GM18870 (cell line): ENCODE results near the gene FIZ1.
"Not testable (repeated sequence)": the region's sequence is repeated elsewhere in the genome, so short reads cannot be mapped to it uniquely, and the experiment has no call there.

Source experiments
- ATAC-seq: cut with Tn5 transposase; IDR thresholded peaks from one replicate; pipeline ENCODE4 v1.9.1; 2021; ENCODE audit warnings: moderate library complexity; ENCODE audit not compliant: unreplicated experiment

Gene FIZ1

DNA sequence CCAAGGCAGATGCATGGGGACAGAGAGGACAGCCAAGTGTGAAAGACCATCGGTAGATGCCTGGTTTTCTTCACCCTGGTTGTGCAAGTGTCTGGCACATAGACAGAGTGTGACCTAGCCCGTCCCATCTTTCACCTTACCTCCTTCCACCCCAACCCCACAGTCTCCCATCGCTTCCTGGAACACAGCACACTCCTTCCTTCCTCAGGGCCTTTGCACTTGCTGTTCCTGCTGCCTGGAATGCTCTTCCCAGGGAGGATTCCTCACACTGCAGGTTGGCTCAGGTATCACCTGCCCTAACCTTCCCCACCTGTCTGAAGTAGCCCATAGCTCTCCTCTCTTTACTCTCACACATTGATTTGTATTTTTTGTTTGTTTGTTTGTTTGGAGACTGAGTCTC, 3.0 kb downstream of the FIZ1 start:
- ATAC-seq = no peak

DNA sequence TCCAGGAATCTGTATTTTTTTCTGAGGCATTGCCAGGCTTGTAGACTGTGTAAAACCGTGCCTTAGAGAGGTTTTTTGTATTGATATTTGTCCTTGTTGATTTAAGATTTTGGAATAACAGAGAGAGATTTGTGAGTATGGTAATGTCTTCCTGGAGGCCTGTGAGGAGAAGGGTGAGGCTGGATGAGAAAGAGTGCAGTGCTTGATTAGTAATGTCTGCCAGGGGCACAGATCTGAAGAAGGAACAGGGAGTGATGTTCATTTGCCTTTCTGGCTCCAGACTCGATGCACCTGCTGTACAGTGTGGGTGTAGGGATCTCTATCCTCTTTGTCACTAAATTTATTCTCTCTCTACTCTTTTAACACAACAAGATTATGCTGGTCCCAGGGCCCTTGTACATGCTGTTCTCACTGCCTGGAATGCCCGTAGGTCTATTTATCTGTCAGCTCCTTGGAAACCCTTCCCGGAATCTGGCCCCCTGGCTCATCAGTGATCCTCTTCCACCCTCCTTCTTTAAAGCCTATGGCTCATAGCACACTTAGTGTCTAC, 4.2 kb downstream of the FIZ1 start:
- ATAC-seq = no peak

DNA sequence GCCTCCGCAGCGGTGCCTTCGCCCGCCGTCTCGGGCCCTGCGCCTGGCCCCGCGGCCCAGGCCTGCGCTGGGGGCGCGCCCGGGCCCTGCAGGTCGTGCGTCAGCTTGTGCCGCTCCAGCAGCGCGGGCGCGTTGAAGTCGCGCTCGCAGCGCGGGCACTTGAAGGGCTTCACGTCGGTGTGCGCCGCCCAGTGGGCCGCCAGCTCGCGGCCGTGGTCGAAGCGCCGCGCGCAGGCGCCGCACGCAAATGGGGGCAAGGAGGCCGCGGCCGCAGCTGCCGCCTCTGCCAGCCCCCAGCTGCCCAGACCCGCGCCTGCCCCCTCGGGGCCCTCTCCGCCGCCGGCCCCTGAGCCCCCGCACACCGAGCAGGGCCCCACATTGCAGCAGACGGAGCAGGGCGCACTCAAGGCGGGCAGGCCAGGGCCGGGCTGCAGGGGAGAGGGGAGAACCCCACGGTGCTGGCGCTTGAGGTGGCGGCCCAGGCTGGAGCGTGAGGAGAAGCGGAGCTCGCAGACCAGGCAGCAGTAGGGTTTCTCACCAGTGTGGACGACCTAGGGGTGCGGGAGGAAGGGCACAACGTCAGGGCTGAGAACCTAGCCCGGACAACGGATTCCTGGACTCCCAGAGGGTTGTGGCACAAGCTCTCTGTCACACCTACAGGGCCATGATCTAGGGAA, 6.1 kb downstream of the FIZ1 start:
- ATAC-seq = no peak

DNA sequence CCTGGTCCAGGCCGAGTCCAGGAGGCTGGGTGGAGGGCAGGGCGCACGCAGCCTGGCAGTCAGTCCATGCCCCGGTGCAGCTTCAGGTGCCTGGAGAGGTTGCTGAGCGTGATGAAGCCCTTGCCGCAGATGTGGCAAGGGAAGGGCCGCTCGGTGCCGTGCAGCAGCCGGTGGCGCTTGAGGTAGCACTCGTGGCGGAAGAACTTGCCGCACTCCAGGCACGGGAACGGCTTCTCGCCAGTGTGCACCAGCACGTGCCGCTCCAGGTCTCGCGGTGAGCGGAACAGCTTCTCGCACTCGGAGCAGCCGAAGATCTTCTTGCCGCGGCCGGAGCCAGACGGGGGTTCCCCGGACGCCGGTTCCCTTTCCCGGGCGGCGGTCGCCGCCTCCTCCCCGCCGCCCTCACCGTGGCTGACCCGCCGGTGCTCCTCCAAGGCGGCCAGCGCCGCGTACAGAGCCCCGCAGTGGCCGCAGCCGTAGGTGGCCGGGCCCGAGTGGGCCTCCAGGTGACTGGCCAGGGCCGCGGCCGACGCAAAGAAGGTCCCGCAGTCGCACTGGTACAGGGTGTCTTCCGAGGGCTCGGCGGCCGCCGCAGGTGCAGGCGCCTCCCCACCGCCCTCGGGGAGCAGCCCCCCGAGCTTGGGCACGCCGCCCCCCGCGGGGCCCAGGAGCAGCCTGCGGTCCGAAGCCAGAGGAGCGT, 6.8 kb downstream of the FIZ1 start:
- no peak for ATAC-seq

DNA sequence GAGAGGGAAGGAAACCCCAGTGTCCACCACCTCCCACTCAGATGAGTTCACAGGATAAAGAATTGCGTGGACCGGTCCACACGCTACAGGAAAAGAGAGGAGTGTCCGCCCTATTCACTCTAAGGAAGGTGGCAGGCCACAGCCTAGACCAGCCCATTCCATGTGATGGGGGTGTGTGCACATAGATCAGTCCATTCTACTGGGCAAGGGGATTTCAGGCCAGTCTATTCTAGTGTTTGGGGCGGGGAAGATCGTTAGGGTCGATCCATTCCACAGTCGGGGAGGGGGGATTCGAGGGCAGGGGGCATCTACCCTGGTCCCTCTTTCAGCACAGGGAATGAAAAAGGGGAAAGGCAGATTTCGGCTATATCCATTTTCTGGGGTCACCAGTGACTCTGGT, 7.8 kb downstream of the FIZ1 start:
- ATAC-seq = no peak

DNA sequence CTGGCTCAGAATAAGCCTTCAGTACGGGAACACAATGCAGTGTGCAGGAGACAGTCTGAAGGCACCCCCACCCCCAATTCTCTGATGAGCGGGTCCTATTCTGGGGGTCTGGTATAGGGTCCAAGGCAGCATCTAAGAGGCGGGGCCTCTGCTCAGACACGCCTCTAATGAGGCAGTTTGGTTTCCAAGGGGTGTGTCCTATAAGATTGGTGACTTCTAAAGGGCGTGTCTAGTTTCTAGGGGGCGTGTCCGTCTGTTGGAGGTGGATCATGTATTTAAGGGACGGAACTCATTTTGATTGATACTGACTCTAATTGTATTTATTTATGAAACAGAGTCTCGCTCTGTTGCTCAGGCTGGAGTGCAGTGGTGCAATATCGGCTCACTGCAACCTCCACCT, 8.7 kb downstream of the FIZ1 start:
- no peak for ATAC-seq

DNA sequence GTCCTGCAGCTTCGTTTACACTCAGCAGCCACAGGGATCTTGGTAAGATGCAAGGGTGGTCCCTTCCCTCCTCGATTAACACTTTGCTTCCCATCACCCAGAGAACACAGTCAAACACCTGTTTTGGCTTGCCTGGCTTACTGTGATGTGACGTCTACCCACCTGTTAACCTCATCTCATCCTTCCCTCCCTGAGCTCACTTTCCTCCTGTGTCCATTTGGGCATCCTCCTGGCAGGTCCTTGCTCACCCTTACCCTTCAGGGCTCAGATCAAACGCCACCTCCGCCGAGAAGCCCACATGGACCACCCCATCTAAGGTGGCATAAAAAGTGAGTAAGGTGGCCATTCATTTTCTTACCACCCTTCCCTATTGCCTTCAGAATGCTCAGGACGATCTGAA, 9.2 kb downstream of the FIZ1 start:
- ATAC-seq = no peak

DNA sequence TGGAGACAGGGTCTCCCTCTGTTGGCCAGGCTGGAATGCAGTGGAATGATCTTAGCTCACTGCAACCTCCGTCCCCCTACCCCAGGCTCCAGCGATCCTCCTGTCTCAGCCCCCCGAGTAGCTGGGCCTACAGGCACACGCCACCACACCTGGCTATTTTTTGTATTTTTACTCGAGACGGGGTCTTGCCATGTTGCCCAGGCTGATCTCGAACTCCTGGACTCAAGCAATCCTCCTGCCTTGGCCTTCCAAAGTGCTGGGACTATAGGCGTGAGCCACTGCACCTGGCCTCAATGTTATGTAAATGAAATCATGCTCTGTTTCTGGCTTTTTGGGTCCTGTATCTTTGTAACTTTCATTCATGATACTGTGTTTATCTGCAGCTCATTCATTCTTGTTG, 10.6 kb downstream of the FIZ1 start:
- ATAC-seq = no peak

DNA sequence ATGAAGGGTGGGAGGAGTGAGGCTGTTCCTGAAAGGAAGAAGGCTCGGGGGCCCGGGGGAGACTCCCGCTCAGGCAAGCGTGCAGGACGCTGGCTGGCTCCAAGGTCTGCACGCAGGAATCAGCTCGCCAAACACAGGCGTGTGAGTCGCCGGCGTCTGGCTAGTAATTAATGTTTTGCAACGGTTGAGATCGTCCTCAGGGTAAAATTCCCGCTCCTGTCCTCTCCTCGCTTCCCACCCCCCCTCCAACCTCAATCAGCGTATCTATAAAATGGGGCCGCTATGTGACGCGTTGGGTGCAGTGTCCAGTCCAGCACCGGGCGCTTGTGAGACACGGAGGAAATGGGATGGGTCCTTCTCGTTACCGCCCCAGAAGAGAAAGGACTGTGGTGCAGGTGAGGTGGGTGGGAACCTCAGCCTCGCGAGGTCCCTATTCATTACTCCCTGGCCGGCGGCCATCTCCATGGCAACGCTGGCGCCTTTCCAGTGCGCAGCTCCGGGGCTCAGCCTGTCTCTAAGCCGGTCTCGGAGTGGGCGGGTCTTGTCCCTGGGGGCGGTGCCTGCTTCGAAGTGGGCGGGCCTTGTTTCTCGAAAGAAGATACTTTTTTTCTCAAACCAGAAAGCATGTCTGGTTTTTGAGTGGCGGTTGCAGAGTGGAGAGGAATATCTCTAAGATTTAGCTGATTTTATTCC, 12.2 kb downstream of the FIZ1 start:
- ATAC-seq = peak; percentile 57

DNA sequence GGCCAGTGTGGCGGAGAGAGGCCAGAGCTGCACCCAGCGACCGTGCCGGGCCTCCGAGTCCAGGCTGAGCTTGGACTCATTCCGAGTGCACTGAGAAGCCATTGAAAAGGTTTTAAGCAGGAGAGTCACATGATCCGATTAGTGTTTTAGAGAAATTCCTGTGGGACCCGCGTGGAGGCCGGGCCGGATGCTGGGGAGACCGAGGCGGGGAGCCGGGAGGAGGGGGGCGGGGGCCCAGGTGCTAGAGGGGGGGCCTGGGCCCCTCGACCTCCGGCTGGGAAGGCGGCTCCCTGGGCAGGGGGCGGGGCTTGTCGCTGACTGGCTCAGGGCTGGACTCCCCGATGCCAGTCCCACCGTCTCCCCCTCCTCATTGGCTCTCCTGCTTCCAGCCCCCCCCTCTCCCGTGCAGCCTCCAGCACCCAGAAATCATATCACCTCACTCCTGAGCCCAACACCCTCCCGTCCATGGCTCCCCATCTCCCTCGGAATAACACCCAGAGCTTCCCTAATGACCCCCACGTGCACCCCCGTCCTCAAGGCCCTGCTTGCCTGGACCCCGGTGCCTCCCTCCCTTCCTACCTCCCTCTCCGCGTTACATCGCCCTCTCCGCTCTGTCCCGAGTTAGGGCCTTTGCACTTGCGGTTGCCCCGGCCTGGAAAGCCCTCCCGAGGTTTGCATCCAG, 13.5 kb downstream of the FIZ1 start:
- ATAC-seq = no peak

DNA sequence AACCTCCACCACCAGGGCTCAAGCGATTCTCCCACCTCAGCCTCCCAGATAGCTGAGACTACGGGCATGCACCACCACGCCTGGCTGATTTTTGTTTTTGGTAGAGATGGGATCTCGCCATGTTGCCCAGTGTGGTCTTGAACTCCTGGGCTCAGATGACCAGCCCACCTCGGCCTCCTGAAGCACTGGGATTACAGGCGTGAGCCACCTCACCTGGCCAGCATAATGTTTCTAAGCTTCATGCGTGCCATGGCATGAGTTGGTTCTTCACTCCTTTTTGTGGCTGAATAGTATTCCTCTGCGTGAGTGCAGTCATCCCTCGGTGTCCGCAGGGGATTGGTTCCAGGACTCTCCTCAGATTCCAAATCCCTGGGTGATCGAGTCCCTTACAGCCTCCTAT, 14.4 kb downstream of the FIZ1 start:
- no peak for ATAC-seq

DNA sequence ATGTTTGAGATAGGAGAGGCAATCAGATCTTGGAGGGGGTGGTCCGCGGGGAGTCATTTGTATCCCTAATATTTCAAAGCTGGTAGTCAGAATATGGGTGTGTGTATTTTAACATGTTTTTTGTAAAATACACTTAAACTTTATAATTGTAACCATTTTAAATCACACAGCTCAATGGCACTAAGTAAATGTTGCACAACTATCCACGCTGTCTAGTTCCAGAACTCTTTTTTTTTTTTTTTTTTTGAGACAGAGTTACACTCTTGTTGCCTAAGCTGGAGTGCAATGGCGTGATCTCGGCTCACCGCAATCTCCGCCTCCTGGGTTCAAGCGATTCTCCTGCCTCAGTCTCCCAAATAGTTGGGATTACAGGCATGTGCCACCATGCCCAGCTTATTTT, 15.4 kb downstream of the FIZ1 start:
- ATAC-seq = not testable (repeated sequence)

DNA sequence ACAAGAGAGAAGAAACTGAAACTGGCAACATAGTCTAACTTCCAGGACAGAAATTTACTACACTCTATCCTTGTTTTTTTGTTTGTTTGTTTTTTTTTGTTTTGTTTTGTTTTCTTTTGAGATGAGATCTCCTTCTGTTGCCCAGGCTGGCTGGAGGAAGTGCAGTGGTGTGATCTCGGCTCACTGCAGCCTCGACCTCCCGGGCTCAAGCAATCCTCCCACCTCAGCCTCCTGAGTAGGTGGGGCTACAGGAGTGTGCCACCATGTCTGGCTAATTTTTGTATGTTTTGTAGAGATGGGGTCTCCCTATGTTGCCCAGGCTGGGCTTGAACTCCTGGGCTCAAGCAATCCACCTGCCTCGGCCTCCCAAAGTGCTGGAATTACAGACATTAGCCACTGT, 17.0 kb downstream of the FIZ1 start:
- ATAC-seq = not testable (repeated sequence)

DNA sequence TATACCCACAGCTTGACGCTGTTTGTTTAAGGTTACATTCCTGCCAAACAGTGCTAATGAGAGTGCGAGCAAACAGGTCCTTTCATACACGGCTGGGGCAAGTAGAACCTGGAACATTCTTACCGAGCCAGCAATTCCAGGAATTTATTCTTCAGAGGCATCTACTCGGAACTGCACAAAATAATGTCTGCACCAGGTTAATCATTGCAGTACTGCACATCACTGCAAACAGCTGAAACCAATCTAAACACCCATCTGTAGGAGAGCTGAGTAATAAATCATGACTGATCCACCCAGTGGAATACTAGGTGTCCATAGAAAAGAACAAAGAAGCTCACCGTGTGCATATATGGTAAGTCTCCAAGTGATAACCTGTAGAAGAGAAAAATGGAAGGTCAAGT, 17.5 kb downstream of the FIZ1 start:
- ATAC-seq = no peak

DNA sequence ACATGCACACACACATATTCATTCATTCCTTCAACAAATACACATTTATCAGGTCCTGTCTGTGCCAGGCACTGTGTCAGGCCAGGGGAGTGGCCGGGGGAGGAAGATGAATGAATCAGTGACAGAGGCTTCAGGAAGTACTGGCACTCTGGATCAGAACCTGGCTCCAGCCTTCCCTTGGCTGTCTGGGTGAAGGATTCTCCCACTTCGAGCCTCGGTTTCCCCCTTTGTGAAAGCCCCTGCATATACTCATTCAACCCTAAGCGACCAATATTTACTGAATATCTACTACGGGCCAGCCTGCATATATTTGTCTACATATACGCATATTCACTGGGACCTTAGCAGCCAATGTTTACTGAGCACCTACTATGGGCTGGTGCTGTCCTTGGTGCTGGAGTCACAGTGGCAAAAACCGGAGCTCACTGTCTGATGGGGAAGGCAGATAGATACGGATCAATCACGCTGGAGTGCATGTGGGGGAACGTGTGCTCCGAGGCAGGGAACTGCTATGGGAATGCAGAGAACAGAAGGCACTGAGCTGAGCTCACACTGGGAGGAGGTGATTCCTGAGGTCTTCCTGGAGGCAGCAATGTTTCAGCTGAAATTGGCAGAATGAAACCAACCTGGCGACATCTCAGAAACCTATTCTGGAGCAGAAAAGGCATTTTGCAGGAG, 18.0 kb downstream of the FIZ1 start:
- ATAC-seq = no peak

DNA sequence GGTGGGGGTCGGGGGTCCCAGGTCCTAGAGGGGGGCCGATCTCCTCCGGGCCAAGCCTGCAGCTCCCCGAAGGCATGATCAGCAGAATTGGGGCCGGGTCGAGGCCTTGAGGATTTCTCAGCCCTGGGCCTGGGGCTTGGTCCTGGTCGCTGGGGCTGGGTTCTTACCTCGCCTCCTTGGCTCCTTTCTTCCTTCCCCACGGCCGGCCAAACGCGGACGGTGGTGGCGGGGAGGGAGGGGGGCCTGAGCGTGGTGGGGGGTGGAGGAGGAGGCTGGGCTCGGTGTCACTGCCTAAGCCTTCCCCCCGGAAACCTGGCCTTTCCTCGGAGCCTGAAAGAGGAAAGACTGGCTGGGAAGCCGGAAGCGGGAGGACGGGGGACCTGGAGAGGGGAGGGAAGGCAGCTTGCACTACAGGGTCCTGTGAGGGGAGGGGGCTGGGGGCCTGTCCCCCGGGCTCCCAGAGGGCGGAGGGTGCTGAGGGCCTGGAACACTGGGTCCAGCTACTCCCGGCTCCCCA, 18.6 kb downstream of the FIZ1 start, which contains the start of gene ZNF579:
Gene ZNF579, minus strand, starts transcription at position 221 of the 517 bp plus-strand sequence. CDS start 1,209 bp downstream, outside the sequence.
- no peak for ATAC-seq

DNA sequence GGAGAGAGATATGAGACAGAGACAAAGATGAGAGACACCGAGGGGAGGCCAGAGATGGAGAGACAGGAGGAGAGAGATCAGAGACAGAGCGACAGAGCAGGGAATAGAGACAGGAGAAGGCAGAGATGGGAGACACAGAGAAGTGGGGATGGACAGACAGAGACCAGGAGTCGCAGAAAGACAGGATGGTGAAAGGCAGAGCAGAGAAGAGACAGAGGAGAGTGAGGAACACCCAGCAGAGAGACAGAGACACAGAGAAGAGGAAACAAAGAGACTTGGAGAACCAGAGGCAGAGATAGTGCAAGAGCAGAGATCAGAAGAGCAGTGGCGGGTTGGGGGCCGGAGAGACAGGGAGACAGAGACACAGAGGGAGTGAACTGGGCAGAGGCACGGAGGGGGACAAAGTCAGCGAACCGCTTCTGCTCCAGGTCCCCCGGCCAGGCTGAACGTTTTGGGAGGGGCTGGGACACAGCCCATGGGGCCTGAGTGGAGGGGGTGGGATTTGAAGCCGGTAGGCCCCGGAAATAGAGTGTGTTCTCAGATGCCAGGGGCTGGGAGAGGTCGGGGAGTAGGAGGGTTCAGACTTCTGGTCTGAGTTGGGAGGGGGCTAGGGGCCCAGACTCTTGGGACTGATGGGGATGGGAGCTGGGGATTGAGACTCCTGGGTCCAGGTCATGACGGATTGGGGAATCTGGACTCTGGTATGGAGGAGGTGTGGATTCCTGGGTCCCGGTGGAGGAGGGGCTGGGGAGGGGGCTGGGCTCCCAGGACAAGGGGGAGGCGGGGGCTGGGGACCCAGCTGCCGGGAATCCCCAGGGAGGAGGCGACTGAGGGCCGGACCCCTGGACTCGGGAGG, 19.3 kb downstream of the FIZ1 start:
- ATAC-seq = no peak

DNA sequence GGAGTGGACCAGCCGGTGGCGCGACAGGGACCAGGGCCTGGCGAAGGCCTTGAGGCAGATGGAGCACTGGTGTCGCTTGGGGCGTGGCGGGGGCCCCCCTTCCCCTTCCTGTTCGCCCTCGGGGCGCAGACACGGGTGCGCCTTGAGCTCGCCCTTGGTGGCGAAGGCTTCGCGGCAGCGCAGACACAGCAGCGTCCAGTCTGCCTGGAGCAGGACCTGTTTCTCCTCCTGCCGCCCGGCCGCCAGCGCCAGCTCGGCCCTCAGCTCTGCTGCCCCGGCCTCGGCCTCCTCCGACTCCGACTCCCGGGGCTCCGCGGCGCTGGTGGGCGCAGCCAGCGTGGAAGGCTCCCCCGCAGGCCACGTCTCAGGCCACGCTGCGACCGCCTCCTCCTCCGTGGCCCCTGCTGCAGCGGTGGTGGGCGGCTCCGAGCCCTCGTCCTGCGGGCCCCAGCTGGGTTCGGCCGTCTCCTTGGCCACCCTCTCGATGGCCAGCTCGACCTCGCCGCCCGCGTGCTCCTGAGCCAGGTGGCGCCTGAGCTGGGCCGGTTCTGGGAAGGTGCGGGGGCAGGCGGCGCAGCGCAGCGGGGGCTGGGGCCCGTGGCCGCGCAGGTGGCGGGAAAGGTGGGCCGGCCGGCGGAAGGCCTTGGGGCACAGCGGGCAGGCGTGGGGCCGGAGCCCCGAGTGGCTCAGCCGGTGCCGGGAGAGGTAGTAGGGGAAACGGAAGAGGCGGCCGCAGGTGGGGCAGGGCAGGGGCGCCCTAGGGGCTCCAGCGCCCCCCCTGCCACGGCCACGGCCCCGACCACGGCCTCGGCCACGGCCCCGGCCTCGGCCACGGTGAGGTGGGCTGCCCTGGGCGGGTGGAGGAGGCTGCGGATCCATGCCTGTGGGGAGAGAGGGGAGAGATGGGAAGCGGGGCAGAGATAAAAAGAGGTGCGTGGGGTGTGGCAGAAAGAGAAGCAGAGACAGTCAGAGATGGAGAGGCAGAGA, 20.3 kb downstream of the FIZ1 start:
- no peak for ATAC-seq
